T-cell (primary cell): ENCODE results near the gene PRSS33. TPM values are rescaled to one million over a fixed set of nuclear protein-coding genes. Genes with fewer than 3 reads are reported as not detected.

Experiments used
- ATAC-seq, 4 experiments: fragments of 200-7000 bp in 3 of 4; fragments of 150-1000 bp in 1 of 4; cut with Tn5 transposase; replicated peaks in 1 of 4; 1 replicate in 3 of 4; 2 replicates in 1 of 4; pipeline ENCODE4 v1.10.0; 2021; ENCODE audit warnings: moderate library complexity in 3 of 4, mild to moderate bottlenecking in 2 of 4, moderate number of reproducible peaks in 1 of 4
- CTCF ChIA-PET, 2 donors: fragments of 300-600 bp; sonication (Branson Sonifier 250); formaldehyde crosslinking; loops; one replicate each; lab custom pipeline; 2022; ENCODE audit warnings: antibody characterized with exemption in 2 of 2; lab: Charles Lee
- POLR2A ChIA-PET, 2 donors: fragments of 300-600 bp; sonication (Branson Sonifier 250); formaldehyde crosslinking; loops; one replicate each; lab custom pipeline; 2022; ENCODE audit warnings: antibody characterized with exemption in 2 of 2; lab: Charles Lee
- DNase-seq, 35 experiments: peaks; one replicate each; pipeline versions ENCODE4 v3.0.0 to v3.0.0-alpha.2; 2013 to 2023
- H3K27ac ChIP-seq: one replicate; pipeline ENCODE4 v1.5.1; 2013; ENCODE audit warnings: low read length
- H3K27me3 ChIP-seq, 2 experiments: replicated peaks in 1 of 2; 1 replicate in 1 of 2; 2 replicates in 1 of 2; pipeline versions ENCODE4 v1.6.1 to v1.7.0; 2013; ENCODE audit warnings: low read length in 1 of 2, mixed read lengths in 1 of 2; ENCODE audit not compliant: control insufficient read depth in 2 of 2, insufficient read depth in 2 of 2; ENCODE audit errors: extremely low read depth in 1 of 2
- H3K36me3 ChIP-seq, 2 donors: 1 replicate in 1 of 2; 2 replicates in 1 of 2; pipeline versions ENCODE4 v1.6.1 to v1.7.0; 2013; ENCODE audit warnings: low read length in 1 of 2; ENCODE audit not compliant: control insufficient read depth in 2 of 2, insufficient read depth in 1 of 2; ENCODE audit errors: extremely low read depth in 1 of 2
- H3K4me1 ChIP-seq, 2 experiments: 1 replicate in 1 of 2; 2 replicates in 1 of 2; pipeline versions ENCODE4 v1.6.1 to v1.7.0; 2013; ENCODE audit warnings: low read length in 2 of 2, mixed read lengths in 1 of 2; ENCODE audit not compliant: insufficient read depth in 2 of 2, control insufficient read depth in 1 of 2; ENCODE audit errors: extremely low read depth in 1 of 2
- H3K4me3 ChIP-seq, 2 donors: 1 replicate in 1 of 2; 2 replicates in 1 of 2; pipeline versions ENCODE4 v1.5.1 to v1.7.0; 2013; ENCODE audit warnings: mild to moderate bottlenecking in 2 of 2, low read length in 1 of 2, moderate library complexity in 1 of 2; ENCODE audit not compliant: control insufficient read depth in 1 of 2; ENCODE audit errors: extremely low read depth in 1 of 2
- H3K9me3 ChIP-seq: 2 replicates; pipeline ENCODE4 v1.7.0; 2013
- H3K27ac Mint-ChIP-seq, 2 donors: one replicate each; pipeline ENCODE4 v1.8.0; 2020 to 2021; ENCODE audit warnings: mild to moderate bottlenecking in 2 of 2, mixed read lengths in 2 of 2
- H3K27me3 Mint-ChIP-seq, 2 donors: one replicate each; pipeline ENCODE4 v1.8.0; 2021 to 2022; ENCODE audit warnings: mixed read lengths in 2 of 2
- H3K36me3 Mint-ChIP-seq: one replicate; pipeline ENCODE4 v1.8.0; 2021; ENCODE audit warnings: mixed read lengths
- H3K4me1 Mint-ChIP-seq, 3 donors: one replicate each; pipeline ENCODE4 v1.8.0; 2020 to 2022; ENCODE audit warnings: mixed read lengths in 3 of 3, mild to moderate bottlenecking in 1 of 3
- H3K4me3 Mint-ChIP-seq, 3 donors: one replicate each; pipeline ENCODE4 v1.8.0; 2020 to 2022; ENCODE audit warnings: mild to moderate bottlenecking in 3 of 3, mixed read lengths in 3 of 3, moderate library complexity in 3 of 3
- H3K9me3 Mint-ChIP-seq, 3 donors: one replicate each; pipeline ENCODE4 v1.8.0; 2020 to 2022; ENCODE audit warnings: mixed read lengths in 3 of 3
- WGBS: methylation state at CpG from one replicate; pipeline ENCODE4 v1.1.5; 2013; ENCODE audit warnings: missing lambda C conversion rate; ENCODE audit not compliant: insufficient coverage; 5-methylcytosine and 5-hydroxymethylcytosine counted together
- total RNA-seq, 35 experiments: library from RNA in 6 of 35; stranded (reverse) in 6 of 35; fragments of 120-200 nt in 1 of 35; gene quantifications; one replicate each; pipeline versions ENCODE4 v1.2.1 to v1.2.4 and lab custom pipeline; 2013 to 2026

The PRSS33 gene
- total RNA-seq, 5 donors from 2014 or later (not counting 1 experiment from before 2014, with no cell fraction given), result not detected

DNA sequence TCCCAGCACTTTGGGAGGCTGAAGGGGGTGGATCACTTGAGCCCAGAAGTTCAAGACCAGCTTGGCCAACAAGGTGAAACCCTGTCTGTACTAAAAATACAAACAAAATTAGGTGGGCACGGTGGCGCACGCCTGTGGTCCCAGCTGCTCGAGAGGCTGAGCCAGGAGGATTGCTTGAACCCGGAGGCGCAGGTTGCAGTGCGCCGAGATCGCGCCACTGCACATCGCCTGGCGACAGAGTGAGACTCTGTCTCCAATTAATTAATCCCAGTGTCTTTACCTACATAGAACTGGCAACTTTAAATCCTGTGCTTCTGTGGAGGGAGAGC lies 8.8 kb downstream of the PRSS33 start:
- 91% methylated on average over 6 of the region's 12 CpGs for WGBS
- CTCF ChIA-PET, result interaction anchor here in 1 of 2 donors (1.2 kb wide), 1 partner anchor 90 kb away, joined by 6 read pairs; no protein-coding TSS in a partner anchor
- H3K27ac ChIP-seq, result peak overlapping the region; percentile 96
- H3K27me3 ChIP-seq, result no peaks in the 10 kb centered on the region
- peak overlapping the region; percentile 96 to 99 for H3K4me3 ChIP-seq
- ATAC-seq, result no peak
- Mint-ChIP-seq H3K9me3 (no peaks in the 10 kb centered on the region), H3K4me3 (peak overlapping the region; percentile 91 to 94 (median 92)), H3K36me3 (peaks cover 2% of the 10 kb centered on the region), H3K4me1 (peaks cover 25 to 44% (median 40%) of the 10 kb centered on the region in 3 donors), H3K27me3 (no peaks in the 10 kb centered on the region), H3K27ac (peak overlapping the region; percentile 98 to 99)
- peaks cover 13 to 41% of the 10 kb centered on the region in 2 experiments for H3K4me1 ChIP-seq
- no peak for DNase-seq
- no peaks in the 10 kb centered on the region for H3K9me3 ChIP-seq
- H3K36me3 ChIP-seq, result peaks cover 2 to 12% of the 10 kb centered on the region in 2 donors
- POLR2A ChIA-PET, result no interaction called here

GRCh38 chr16:2777903-2778629 lies 9.3 kb downstream of the PRSS33 start:
- Histone ChIP-seq H3K4me3 (peak overlapping the region; percentile 96 to 99), H3K9me3 (no peaks in the 10 kb centered on the region), H3K36me3 (peaks cover 4 to 16% of the 10 kb centered on the region in 2 donors), H3K27me3 (no peaks in the 10 kb centered on the region), H3K27ac (peak overlapping the region; percentile 96), H3K4me1 (peaks cover 13 to 43% of the 10 kb centered on the region in 2 experiments)
- DNase-seq (peak in 21 of 35 experiments; percentile 28 to 69 (median 37)), ATAC-seq (peak; percentile 10 to 36 (median 24))
- Mint-ChIP-seq H3K27me3 (no peaks in the 10 kb centered on the region), H3K27ac (peak overlapping the region; percentile 98 to 99), H3K36me3 (peaks cover 2% of the 10 kb centered on the region), H3K9me3 (no peaks in the 10 kb centered on the region), H3K4me1 (peaks cover 25 to 46% (median 42%) of the 10 kb centered on the region in 3 donors), H3K4me3 (peak overlapping the region; percentile 91 to 94 (median 92))
- POLR2A ChIA-PET, result no interaction called here
- 32% methylated on average over 8 of the region's 27 CpGs for WGBS
- CTCF ChIA-PET, result interaction anchor here in 1 of 2 donors (1.2 kb wide), 1 partner anchor 90 kb away, joined by 6 read pairs; no protein-coding TSS in a partner anchor

GRCh38 chr16:2777231-2777902 lies 10.0 kb downstream of the PRSS33 start, which contains the start of gene ELOB:
Gene ELOB (minus strand): TSS chr16:2777280. CDS start chr16:2777239, 41 bp downstream.
- peak within 1 kb of the TSS; percentile 96 for H3K27ac ChIP-seq
- peak within 1 kb of the TSS; percentile 96 to 99 for H3K4me3 ChIP-seq
- H3K27me3 ChIP-seq, result no peaks in the 10 kb centered on the region
- H3K36me3 ChIP-seq, result peaks cover 4 to 23% of the 10 kb centered on the region in 2 donors
- peak within 1 kb of the TSS; percentile 92 to 94 (median 92) for H3K4me3 Mint-ChIP-seq
- DNase-seq (peak; percentile 77 to 94 (median 86)), ATAC-seq (peak; percentile 85 to 92 (median 90))
- peaks cover 32 to 51% (median 48%) of the 10 kb centered on the region in 3 donors for H3K4me1 Mint-ChIP-seq
- peaks cover 13 to 43% of the 10 kb centered on the region in 2 experiments for H3K4me1 ChIP-seq
- no peaks in the 10 kb centered on the region for H3K27me3 Mint-ChIP-seq
- ChIA-PET CTCF (no interaction called here), POLR2A (no interaction called here)
- peak within 1 kb of the TSS; percentile 98 to 99 for H3K27ac Mint-ChIP-seq
- WGBS, result under 1% methylated on average over 70 of the region's 70 CpGs
- no peaks in the 10 kb centered on the region for H3K9me3 Mint-ChIP-seq
- peaks cover 7% of the 10 kb centered on the region for H3K36me3 Mint-ChIP-seq
- H3K9me3 ChIP-seq, result no peaks in the 10 kb centered on the region

GRCh38 chr16:2776500-2777139 lies 10.7 kb downstream of the PRSS33 start:
- H3K4me1 ChIP-seq, result peaks cover 13 to 43% of the 10 kb centered on the region in 2 experiments
- CTCF ChIA-PET, result no interaction called here
- under 1% methylated on average over 51 of the region's 72 CpGs for WGBS
- peak overlapping the region; percentile 72 to 89 for H3K4me3 ChIP-seq
- H3K9me3 Mint-ChIP-seq, result no peaks in the 10 kb centered on the region
- H3K27me3 ChIP-seq, result no peaks in the 10 kb centered on the region
- DNase-seq, result peak in 6 of 35 experiments; percentile 27 to 52 (median 38)
- no peaks in the 10 kb centered on the region for H3K9me3 ChIP-seq
- peak overlapping the region; percentile 52 for H3K27ac ChIP-seq
- H3K27ac Mint-ChIP-seq, result peak overlapping the region; percentile 87 to 90
- no peaks in the 10 kb centered on the region for H3K27me3 Mint-ChIP-seq
- ATAC-seq, result peak; percentile 24 to 38 (median 36)
- H3K36me3 Mint-ChIP-seq, result peaks cover 10% of the 10 kb centered on the region
- peak overlapping the region; percentile 92 to 93 (median 92) for H3K4me3 Mint-ChIP-seq
- peaks cover 11 to 31% of the 10 kb centered on the region in 2 donors for H3K36me3 ChIP-seq
- POLR2A ChIA-PET, result no interaction called here
- H3K4me1 Mint-ChIP-seq, result peaks cover 37 to 54% (median 50%) of the 10 kb centered on the region in 3 donors

- 66% methylated on average over 5 of the region's 11 CpGs for WGBS
- ChIA-PET CTCF (no interaction called here), POLR2A (no interaction called here)
- Histone ChIP-seq H3K4me3 (peak overlapping the region; percentile 72 to 89), H3K9me3 (no peaks in the 10 kb centered on the region), H3K27me3 (no peaks in the 10 kb centered on the region), H3K4me1 (peaks cover 13 to 43% of the 10 kb centered on the region in 2 experiments), H3K27ac (peak overlapping the region; percentile 26), H3K36me3 (peaks cover 13 to 38% of the 10 kb centered on the region in 2 donors)
- Mint-ChIP-seq H3K4me3 (peak overlapping the region; percentile 92 to 93 (median 92)), H3K27ac (peak overlapping the region; percentile 87 to 90), H3K27me3 (no peaks in the 10 kb centered on the region), H3K36me3 (peaks cover 16% of the 10 kb centered on the region), H3K9me3 (no peaks in the 10 kb centered on the region), H3K4me1 (peaks cover 40 to 55% (median 55%) of the 10 kb centered on the region in 3 donors)
- no peak for ATAC-seq
- no peak for DNase-seq
Measured at GRCh38 chr16:2775765-2776499, 11.4 kb downstream of the PRSS33 start.
